ENCODE results near the gene CFAP100.

GRCh38 chr3:126481808-126482502, 87.2 kb downstream of the CFAP100 start:
- TF ChIP-seq CTCF (IDR thresholded peaks at IDR 0.05) (no peak), ZFX (IDR thresholded peaks at IDR 0.05; ENCODE audit: borderline replicate concordance) (no peak)
